ENCODE measurements around the gene RTN1. TPM values are rescaled to one million over a fixed set of nuclear protein-coding genes. Genes with fewer than 3 reads are reported as not detected.

RTN1 gene
- polyA plus RNA-seq, 1 donor, result 45.0 TPM

DNA sequence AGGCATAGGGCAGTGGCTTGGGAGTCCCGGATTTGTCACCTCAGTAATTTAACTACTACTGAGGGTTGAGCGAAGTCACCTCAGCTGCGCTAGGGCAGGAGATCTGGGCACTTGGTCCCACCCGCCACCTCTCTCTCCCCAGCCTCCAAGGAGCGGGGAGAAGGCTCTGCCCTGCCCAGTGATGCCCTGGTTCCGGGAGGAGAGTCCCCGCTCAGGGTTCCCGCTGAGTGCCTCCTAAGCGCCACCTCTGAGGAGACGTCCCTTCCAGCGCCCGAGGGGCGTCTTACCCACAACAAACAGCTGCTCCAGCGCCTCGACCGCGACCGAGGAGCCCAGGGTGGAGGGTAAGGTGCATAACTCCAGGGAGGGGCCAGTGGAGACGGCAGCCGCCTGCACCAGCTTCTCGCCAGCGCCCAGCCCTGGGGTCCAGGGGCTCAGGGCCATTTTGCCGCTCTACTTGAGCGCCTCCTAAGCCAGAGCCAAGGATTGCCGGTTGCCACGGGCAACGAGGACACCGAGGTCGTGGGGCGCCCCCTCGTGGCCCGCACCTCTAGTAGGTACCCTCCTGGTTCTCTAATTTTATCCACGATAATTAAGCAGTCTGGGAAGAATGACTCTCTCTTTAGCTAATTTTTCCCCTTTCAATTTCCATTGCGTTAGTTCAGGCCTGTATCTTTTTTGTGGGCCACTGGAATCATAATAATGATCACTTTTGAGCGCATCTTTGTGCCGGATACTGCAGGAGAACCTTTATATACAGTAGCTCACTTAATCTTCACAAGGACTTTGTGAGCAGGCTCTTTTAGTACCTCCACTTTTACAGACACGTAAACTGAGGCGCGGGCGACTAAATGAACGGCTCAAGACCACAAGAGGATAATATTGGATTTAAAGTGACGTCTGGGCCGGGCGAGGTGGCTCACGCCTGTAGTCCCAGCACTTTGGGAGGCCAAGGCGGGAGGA, 294.0 kb downstream of the RTN1 start, which contains the start of gene CCDC175:
Gene CCDC175, minus strand, starts transcription at position 481 of the 963 bp plus-strand sequence. Its CDS starts 37 bp downstream, at position 444.
- 0% methylated on average over 1 of the region's 46 CpGs for WGBS (ENCODE audit: insufficient coverage, low lambda C conversion rate)
- DNase-seq, result peak; percentile 91 to 94
- Histone ChIP-seq H3K36me3 (ENCODE audit: control insufficient read depth, insufficient read depth, low read length) (no peaks in the 10 kb centered on the region), H3K27ac (ENCODE audit: low read length) (peak within 1 kb of the TSS; percentile 86), H3K9me3 (ENCODE audit: control insufficient read depth, low read depth, low read length) (no peaks in the 10 kb centered on the region), H3K4me1 (ENCODE audit: control insufficient read depth, insufficient read depth, low read length) (peaks cover 14% of the 10 kb centered on the region), H3K4me3 (ENCODE audit: low read length) (peak within 1 kb of the TSS; percentile 76), H3K27me3 (ENCODE audit: control insufficient read depth, insufficient read depth, low read length) (no peaks in the 10 kb centered on the region)

DNA sequence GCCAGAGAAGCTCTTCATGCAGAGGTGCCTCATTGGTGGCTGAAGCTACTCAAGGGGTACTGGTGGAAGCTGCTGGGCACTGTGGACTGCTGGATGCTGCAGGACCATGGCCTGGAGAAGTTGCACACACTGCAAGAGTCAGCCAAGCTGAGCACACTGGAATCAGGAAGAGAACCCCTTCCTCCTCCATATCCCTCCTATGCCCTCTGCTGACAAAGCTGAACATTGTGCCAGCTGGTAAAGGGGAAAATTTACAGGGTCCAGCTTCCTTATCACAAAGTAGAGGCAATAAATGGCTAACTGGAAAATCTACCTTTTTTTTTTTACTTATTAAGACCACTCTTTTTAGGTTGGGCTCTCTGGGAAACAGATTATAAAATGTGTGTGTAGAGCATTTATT, 300.5 kb downstream of the RTN1 start:
- H3K27me3 ChIP-seq (ENCODE audit: control insufficient read depth, insufficient read depth, low read length), result no peaks in the 10 kb centered on the region
- H3K4me1 ChIP-seq (ENCODE audit: control insufficient read depth, insufficient read depth, low read length), result peaks cover 23% of the 10 kb centered on the region
- no peaks in the 10 kb centered on the region for H3K36me3 ChIP-seq (ENCODE audit: control insufficient read depth, insufficient read depth, low read length)
- no peak overlapping the region for H3K4me3 ChIP-seq (ENCODE audit: low read length)
- DNase-seq, result peak; percentile 33 to 49
- no peak overlapping the region for H3K27ac ChIP-seq (ENCODE audit: low read length)
- H3K9me3 ChIP-seq (ENCODE audit: control insufficient read depth, low read depth, low read length), result no peaks in the 10 kb centered on the region

DNA sequence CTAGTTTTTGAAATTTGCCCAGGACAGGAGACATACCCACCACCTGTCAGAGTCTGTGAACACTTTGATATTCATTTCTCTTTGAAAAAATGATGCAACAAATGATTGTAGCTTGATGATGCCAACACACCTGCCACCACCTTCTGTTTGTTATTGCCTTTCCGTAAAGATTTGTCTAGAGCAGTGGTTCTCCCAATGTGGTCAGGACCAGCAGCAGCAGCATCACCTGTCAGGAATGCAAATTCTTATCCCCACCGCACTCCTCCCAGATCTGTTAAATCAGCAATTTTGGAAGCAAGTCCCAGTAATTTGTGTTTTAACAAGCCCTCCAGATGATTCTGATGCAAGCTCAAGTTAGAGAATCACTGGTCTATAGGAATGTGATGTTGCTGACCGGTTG, 303.9 kb downstream of the RTN1 start:
- peaks cover 24% of the 10 kb centered on the region for H3K4me1 ChIP-seq (ENCODE audit: control insufficient read depth, insufficient read depth, low read length)
- DNase-seq, result no peak
- H3K4me3 ChIP-seq (ENCODE audit: low read length), result no peak overlapping the region
- no peaks in the 10 kb centered on the region for H3K36me3 ChIP-seq (ENCODE audit: control insufficient read depth, insufficient read depth, low read length)
- H3K27me3 ChIP-seq (ENCODE audit: control insufficient read depth, insufficient read depth, low read length), result no peaks in the 10 kb centered on the region
- H3K9me3 ChIP-seq (ENCODE audit: control insufficient read depth, low read depth, low read length), result no peaks in the 10 kb centered on the region
- peak overlapping the region; percentile 85 for H3K27ac ChIP-seq (ENCODE audit: low read length)
- WGBS (ENCODE audit: insufficient coverage, low lambda C conversion rate), result no CpG with 5 or more reads among the region's 3 CpGs

DNA sequence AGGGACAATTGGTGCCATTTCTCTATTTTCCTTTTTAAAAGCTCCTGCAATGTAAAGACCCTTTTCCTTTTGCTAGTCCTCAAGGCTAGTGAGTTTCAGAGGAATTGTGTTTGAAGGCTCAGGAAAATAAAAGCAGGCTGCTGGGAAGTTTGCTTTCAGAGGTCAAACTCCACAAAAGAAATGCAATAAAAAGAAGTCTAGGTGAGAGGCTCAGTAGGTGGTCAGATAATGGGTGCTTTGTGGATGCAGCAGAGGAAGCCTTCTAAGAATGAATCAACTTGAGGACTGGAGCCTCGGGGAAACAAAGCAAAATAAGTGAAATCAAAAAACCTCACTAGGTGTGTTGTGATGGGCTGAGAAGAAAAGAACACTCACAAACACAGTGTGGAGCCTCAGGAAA, 304.3 kb downstream of the RTN1 start:
- peak; percentile 54 to 80 for DNase-seq
- no peak overlapping the region for H3K4me3 ChIP-seq (ENCODE audit: low read length)
- WGBS (ENCODE audit: insufficient coverage, low lambda C conversion rate), result 13% methylated on average over 1 of the region's 1 CpG
- H3K27ac ChIP-seq (ENCODE audit: low read length), result peak overlapping the region; percentile 85
- H3K4me1 ChIP-seq (ENCODE audit: control insufficient read depth, insufficient read depth, low read length), result peaks cover 24% of the 10 kb centered on the region
- no peaks in the 10 kb centered on the region for H3K9me3 ChIP-seq (ENCODE audit: control insufficient read depth, low read depth, low read length)
- no peaks in the 10 kb centered on the region for H3K27me3 ChIP-seq (ENCODE audit: control insufficient read depth, insufficient read depth, low read length)
- no peaks in the 10 kb centered on the region for H3K36me3 ChIP-seq (ENCODE audit: control insufficient read depth, insufficient read depth, low read length)

DNA sequence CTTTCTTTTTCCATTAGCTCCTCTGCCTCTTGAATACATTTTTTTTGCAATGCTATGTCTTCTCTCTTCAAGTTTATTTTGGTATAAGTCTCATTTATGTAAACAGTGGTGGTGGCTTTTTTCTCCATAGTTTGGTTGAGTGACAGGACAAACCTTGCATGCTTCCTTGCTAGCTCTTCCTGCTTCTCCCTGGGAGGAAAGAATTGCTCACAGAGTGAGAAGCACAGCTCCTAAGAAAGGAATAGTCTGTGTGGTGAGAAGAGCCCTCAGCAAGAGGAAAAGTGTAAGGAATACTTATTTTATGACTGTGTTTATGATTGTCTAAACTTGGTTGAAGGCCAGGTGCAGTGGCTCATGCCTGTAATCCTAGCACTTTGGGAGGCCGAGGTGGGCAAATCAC, 305.5 kb downstream of the RTN1 start:
- no peak overlapping the region for H3K4me3 ChIP-seq (ENCODE audit: low read length)
- H3K9me3 ChIP-seq (ENCODE audit: control insufficient read depth, low read depth, low read length), result no peaks in the 10 kb centered on the region
- peaks cover 5% of the 10 kb centered on the region for H3K36me3 ChIP-seq (ENCODE audit: control insufficient read depth, insufficient read depth, low read length)
- H3K27ac ChIP-seq (ENCODE audit: low read length), result peak overlapping the region; percentile 85
- no peaks in the 10 kb centered on the region for H3K27me3 ChIP-seq (ENCODE audit: control insufficient read depth, insufficient read depth, low read length)
- DNase-seq, result peak in 1 of 2 donors; percentile 53
- no CpG with 5 or more reads among the region's 1 CpG for WGBS (ENCODE audit: insufficient coverage, low lambda C conversion rate)
- peaks cover 24% of the 10 kb centered on the region for H3K4me1 ChIP-seq (ENCODE audit: control insufficient read depth, insufficient read depth, low read length)

DNA sequence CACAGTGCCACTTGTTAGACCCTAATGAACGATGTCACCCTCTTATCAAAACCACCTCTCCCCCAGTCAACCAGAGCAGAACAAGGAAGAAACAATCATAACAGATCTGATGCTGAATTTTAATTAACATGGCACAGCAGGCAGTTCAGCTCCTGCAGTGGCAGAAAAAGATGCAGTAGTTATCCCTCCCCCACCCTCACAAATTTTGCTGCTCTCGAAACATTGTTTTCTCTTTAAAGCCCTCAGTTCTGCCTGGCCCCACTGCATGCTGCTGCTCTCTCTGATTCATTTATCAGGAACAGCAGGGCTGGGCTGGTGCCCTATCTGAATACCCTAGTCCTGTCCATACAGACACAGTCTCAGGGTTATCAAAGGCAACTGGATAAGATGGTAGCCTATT, 306.2 kb downstream of the RTN1 start:
- H3K4me3 ChIP-seq (ENCODE audit: low read length), result peak overlapping the region; percentile 16
- H3K27me3 ChIP-seq (ENCODE audit: control insufficient read depth, insufficient read depth, low read length), result no peaks in the 10 kb centered on the region
- peaks cover 24% of the 10 kb centered on the region for H3K4me1 ChIP-seq (ENCODE audit: control insufficient read depth, insufficient read depth, low read length)
- no peaks in the 10 kb centered on the region for H3K9me3 ChIP-seq (ENCODE audit: control insufficient read depth, low read depth, low read length)
- peaks cover 5% of the 10 kb centered on the region for H3K36me3 ChIP-seq (ENCODE audit: control insufficient read depth, insufficient read depth, low read length)
- peak overlapping the region; percentile 85 for H3K27ac ChIP-seq (ENCODE audit: low read length)
- DNase-seq, result peak in 1 of 2 donors; percentile 19
- WGBS (ENCODE audit: insufficient coverage, low lambda C conversion rate), result no CpG with 5 or more reads among the region's 2 CpGs

DNA sequence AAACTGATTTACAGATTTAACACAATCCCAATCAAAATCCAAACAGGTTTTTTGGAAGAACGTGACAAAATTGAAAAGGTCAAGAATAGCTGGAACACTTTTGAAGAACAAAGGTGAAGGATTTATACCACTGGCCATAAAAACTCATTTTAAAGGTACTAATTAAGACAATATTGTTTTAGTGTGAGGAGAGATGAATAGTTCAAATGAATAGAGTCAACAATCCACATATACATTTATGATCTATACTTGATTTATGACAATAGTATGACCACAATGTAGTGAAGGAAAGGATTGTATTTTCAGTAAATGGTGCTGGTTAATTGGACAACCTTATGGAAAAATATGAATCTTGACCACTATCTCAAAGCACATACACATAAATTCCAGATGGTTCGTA, 323.3 kb downstream of the RTN1 start:
- H3K27ac ChIP-seq (ENCODE audit: low read length), result no peak overlapping the region
- no peaks in the 10 kb centered on the region for H3K27me3 ChIP-seq (ENCODE audit: control insufficient read depth, insufficient read depth, low read length)
- no peak for DNase-seq
- H3K36me3 ChIP-seq (ENCODE audit: control insufficient read depth, insufficient read depth, low read length), result peaks cover 4% of the 10 kb centered on the region
- 29% methylated on average over 2 of the region's 2 CpGs for WGBS (ENCODE audit: insufficient coverage, low lambda C conversion rate)
- H3K4me1 ChIP-seq (ENCODE audit: control insufficient read depth, insufficient read depth, low read length), result no peaks in the 10 kb centered on the region
- peaks cover 2% of the 10 kb centered on the region for H3K9me3 ChIP-seq (ENCODE audit: control insufficient read depth, low read depth, low read length)
- no peak overlapping the region for H3K4me3 ChIP-seq (ENCODE audit: low read length)

Other genes with a start within 250 kb of the RTN1 start
- 0.13 TPM for gene LRRC9, start 49.4 kb upstream of the RTN1 start, polyA plus RNA-seq
- 48.4 TPM for gene PCNX4, start 221.1 kb upstream of the RTN1 start, polyA plus RNA-seq